Astrocyte (in vitro differentiated cells and primary cell): ENCODE results near the gene SEMA4B. TPM values are rescaled to one million over a fixed set of nuclear protein-coding genes. Genes with fewer than 3 reads are reported as not detected.
"Not testable (repeated sequence)": the region's sequence is repeated elsewhere in the genome, so short reads cannot be mapped to it uniquely, and the experiment has no call there.

Experiments used
- DNase-seq: peaks from one replicate; pipeline ENCODE4 v3.0.0-alpha.2; 2010; ENCODE audit warnings: low read depth
- FAIRE-seq: peaks from 2 replicates; lab custom pipeline; 2011; peaks lifted over from hg19 to GRCh38; lab: Jason Lieb, UNC
- H2AFZ ChIP-seq: 2 replicates; pipeline ENCODE4 v1.6.0; 2012; ENCODE audit warnings: low read depth, low read length, inconsistent platforms
- H3K27ac ChIP-seq: 2 replicates; pipeline ENCODE4 v1.5.1; 2011; ENCODE audit warnings: low read depth, low read length, inconsistent platforms
- H3K27me3 ChIP-seq: 2 replicates; pipeline ENCODE4 v1.6.0; 2011; ENCODE audit warnings: low read length, inconsistent platforms; ENCODE audit not compliant: insufficient read depth
- H3K36me3 ChIP-seq: 2 replicates; pipeline ENCODE4 v1.5.1; 2011; ENCODE audit warnings: low read length, inconsistent platforms; ENCODE audit not compliant: insufficient read depth
- H3K4me1 ChIP-seq: 2 replicates; pipeline ENCODE4 v1.5.1; 2011; ENCODE audit warnings: low read length, inconsistent platforms; ENCODE audit not compliant: insufficient read depth
- H3K4me2 ChIP-seq: 2 replicates; pipeline ENCODE4 v1.6.0; 2012; ENCODE audit warnings: low read length, inconsistent platforms
- H3K4me3 ChIP-seq: 2 replicates; pipeline ENCODE4 v1.5.1; 2011; ENCODE audit warnings: low read depth, mild to moderate bottlenecking, low read length, inconsistent platforms; ENCODE audit not compliant: insufficient read depth
- H3K79me2 ChIP-seq: 2 replicates; pipeline ENCODE4 v1.6.0; 2012; ENCODE audit warnings: mild to moderate bottlenecking, low read length, inconsistent platforms; ENCODE audit not compliant: insufficient read depth
- H3K9ac ChIP-seq: 2 replicates; pipeline ENCODE4 v1.6.0; 2012; ENCODE audit warnings: mild to moderate bottlenecking, low read length, inconsistent platforms
- H3K9me3 ChIP-seq: 2 replicates; pipeline ENCODE4 v1.5.1; 2012; ENCODE audit warnings: low read depth, mild to moderate bottlenecking, low read length, inconsistent platforms; ENCODE audit not compliant: insufficient read depth
- H4K20me1 ChIP-seq: 2 replicates; pipeline ENCODE4 v1.6.0; 2012; ENCODE audit warnings: low read length, inconsistent platforms; ENCODE audit not compliant: insufficient read depth
- H3K27ac Mint-ChIP-seq: one replicate; pipeline ENCODE4 v1.8.0; 2021; ENCODE audit warnings: mild to moderate bottlenecking, mixed read lengths; ENCODE audit not compliant: unreplicated experiment
- H3K27me3 Mint-ChIP-seq: one replicate; pipeline ENCODE4 v1.8.0; 2021; ENCODE audit warnings: low read depth, mixed read lengths; ENCODE audit not compliant: unreplicated experiment
- H3K36me3 Mint-ChIP-seq: one replicate; pipeline ENCODE4 v1.8.0; 2021; ENCODE audit warnings: low read depth, mixed read lengths; ENCODE audit not compliant: unreplicated experiment
- H3K4me1 Mint-ChIP-seq: one replicate; pipeline ENCODE4 v1.8.0; 2021; ENCODE audit warnings: low read depth, mixed read lengths; ENCODE audit not compliant: unreplicated experiment
- H3K4me3 Mint-ChIP-seq: one replicate; pipeline ENCODE4 v1.8.0; 2021; ENCODE audit warnings: mild to moderate bottlenecking, moderate library complexity, mixed read lengths; ENCODE audit not compliant: unreplicated experiment
- H3K9me3 Mint-ChIP-seq: one replicate; pipeline ENCODE4 v1.8.0; 2021; ENCODE audit warnings: mild to moderate bottlenecking, mixed read lengths; ENCODE audit not compliant: unreplicated experiment
- EZH2 ChIP-seq: IDR thresholded peaks from 2 replicates; pipeline ENCODE4 v1.6.1; 2012; ENCODE audit warnings: mild to moderate bottlenecking, low read length, inconsistent platforms; ENCODE audit not compliant: insufficient read depth
- total RNA-seq: library from RNA; stranded (reverse); gene quantifications from 2 replicates; pipeline ENCODE4 v1.2.1, GENCODE V29; 2021
- TF ChIP-seq, protein P1 (sequence below): IDR thresholded peaks from 2 replicates; pipeline ENCODE4 v1.5.1; 2011; ENCODE audit warnings: low read depth, mild to moderate bottlenecking, inconsistent platforms, low read length, moderate library complexity; ENCODE audit not compliant: insufficient read depth

SEMA4B gene
- total RNA-seq, 1 donor from 2014 or later: 9.9 TPM

DNA sequence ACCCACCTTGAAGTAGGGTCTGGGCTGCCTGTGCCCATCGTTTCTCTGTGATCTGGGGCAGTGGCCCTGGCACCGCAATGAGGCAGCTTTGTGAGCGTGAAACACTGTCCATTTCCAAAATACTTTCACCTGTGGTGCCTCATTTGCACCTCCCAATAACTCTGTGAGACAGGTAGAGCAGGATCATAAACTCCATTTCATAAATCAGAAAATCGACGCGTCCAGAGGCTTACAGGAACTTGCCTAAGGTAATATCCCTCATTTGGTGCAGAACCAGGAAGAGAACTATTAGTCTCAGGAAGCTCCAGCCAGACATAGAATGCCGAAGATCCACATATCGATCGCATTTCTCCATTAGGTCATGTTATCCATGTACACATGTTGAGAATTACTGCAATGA lies 38.2 kb upstream of the SEMA4B start:
- Histone ChIP-seq H3K27ac (no peak overlapping the region), H4K20me1 (no peaks in the 10 kb centered on the region), H3K4me1 (peaks cover 18% of the 10 kb centered on the region), H3K9ac (no peak overlapping the region), H3K4me3 (no peak overlapping the region), H2AFZ (no peak overlapping the region), H3K79me2 (no peaks in the 10 kb centered on the region), H3K4me2 (no peak overlapping the region), H3K9me3 (no peaks in the 10 kb centered on the region), H3K27me3 (no peaks in the 10 kb centered on the region), H3K36me3 (no peaks in the 10 kb centered on the region)
- FAIRE-seq (no peak), DNase-seq (no peak)
- Mint-ChIP-seq H3K9me3 (no peaks in the 10 kb centered on the region), H3K27me3 (no peaks in the 10 kb centered on the region), H3K27ac (no peak overlapping the region), H3K4me1 (peaks cover 14% of the 10 kb centered on the region), H3K4me3 (no peak overlapping the region), H3K36me3 (no peaks in the 10 kb centered on the region)
- no peak for TF ChIP-seq EZH2
- TF ChIP-seq, protein P1, sequence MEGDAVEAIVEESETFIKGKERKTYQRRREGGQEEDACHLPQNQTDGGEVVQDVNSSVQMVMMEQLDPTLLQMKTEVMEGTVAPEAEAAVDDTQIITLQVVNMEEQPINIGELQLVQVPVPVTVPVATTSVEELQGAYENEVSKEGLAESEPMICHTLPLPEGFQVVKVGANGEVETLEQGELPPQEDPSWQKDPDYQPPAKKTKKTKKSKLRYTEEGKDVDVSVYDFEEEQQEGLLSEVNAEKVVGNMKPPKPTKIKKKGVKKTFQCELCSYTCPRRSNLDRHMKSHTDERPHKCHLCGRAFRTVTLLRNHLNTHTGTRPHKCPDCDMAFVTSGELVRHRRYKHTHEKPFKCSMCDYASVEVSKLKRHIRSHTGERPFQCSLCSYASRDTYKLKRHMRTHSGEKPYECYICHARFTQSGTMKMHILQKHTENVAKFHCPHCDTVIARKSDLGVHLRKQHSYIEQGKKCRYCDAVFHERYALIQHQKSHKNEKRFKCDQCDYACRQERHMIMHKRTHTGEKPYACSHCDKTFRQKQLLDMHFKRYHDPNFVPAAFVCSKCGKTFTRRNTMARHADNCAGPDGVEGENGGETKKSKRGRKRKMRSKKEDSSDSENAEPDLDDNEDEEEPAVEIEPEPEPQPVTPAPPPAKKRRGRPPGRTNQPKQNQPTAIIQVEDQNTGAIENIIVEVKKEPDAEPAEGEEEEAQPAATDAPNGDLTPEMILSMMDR: no peak

- not testable (repeated sequence) for FAIRE-seq, H3K4me2 ChIP-seq, H3K79me2 ChIP-seq, H3K36me3 Mint-ChIP-seq, H3K27me3 Mint-ChIP-seq, H3K4me3 ChIP-seq, H3K9me3 ChIP-seq, H3K9me3 Mint-ChIP-seq, H3K27ac Mint-ChIP-seq, H4K20me1 ChIP-seq, H3K27ac ChIP-seq, H3K4me1 Mint-ChIP-seq, H3K27me3 ChIP-seq, H3K36me3 ChIP-seq, H3K4me3 Mint-ChIP-seq, DNase-seq, H2AFZ ChIP-seq, H3K9ac ChIP-seq
- H3K4me1 ChIP-seq: peaks cover 12% of the 10 kb centered on the region
Measured at GRCh38 chr15:90164239-90164638, 36.9 kb upstream of the SEMA4B start.

GRCh38 chr15:90165157-90165556 lies 36.0 kb upstream of the SEMA4B start:
- no peak for DNase-seq

More at GRCh38 chr15:90165157-90165556, 36.0 kb upstream of the SEMA4B start:
- Mint-ChIP-seq H3K4me3 (no peak overlapping the region), H3K27me3 (no peaks in the 10 kb centered on the region), H3K4me1 (peaks cover 9% of the 10 kb centered on the region), H3K27ac (peak overlapping the region; percentile 67), H3K9me3 (no peaks in the 10 kb centered on the region), H3K36me3 (no peaks in the 10 kb centered on the region)
- no peaks in the 10 kb centered on the region for H3K79me2 ChIP-seq
- no peak overlapping the region for H2AFZ ChIP-seq
- H3K9ac ChIP-seq: no peak overlapping the region
- H3K36me3 ChIP-seq: no peaks in the 10 kb centered on the region
- no peaks in the 10 kb centered on the region for H4K20me1 ChIP-seq
- H3K4me2 ChIP-seq: peak overlapping the region; percentile 45
- FAIRE-seq: no peak
- no peaks in the 10 kb centered on the region for H3K27me3 ChIP-seq
- peak overlapping the region; percentile 72 for H3K27ac ChIP-seq
- H3K4me3 ChIP-seq: no peak overlapping the region
- no peaks in the 10 kb centered on the region for H3K9me3 ChIP-seq
- TF ChIP-seq EZH2: no peak
- TF ChIP-seq, protein P1: no peak
- H3K4me1 ChIP-seq: peaks cover 12% of the 10 kb centered on the region
